Cardiac fibroblast (primary cell): ENCODE results near the gene RDX.

Source experiments
- DNase-seq, 2 donors: peaks; one replicate each; pipeline versions ENCODE4 v3.0.0 to v3.0.0-alpha.2; 2010; ENCODE audit warnings: low read depth in 2 of 2
- H3K4me3 ChIP-seq, 2 donors: replicated peaks in 1 of 2; 1 replicate in 1 of 2; 2 replicates in 1 of 2; pipeline ENCODE4 v1.5.1; 2011; ENCODE audit warnings: low read depth in 2 of 2, low read length in 2 of 2, mild to moderate bottlenecking in 2 of 2, moderate library complexity in 1 of 2
- CTCF ChIP-seq: IDR thresholded peaks from one replicate; pipeline ENCODE4 v1.5.1; 2011; ENCODE audit warnings: low read depth, mild to moderate bottlenecking, low read length, inconsistent platforms

The RDX gene

GRCh38 chr11:110296226-110297075 lies at the start of gene RDX:
RDX (minus strand) TSS chr11:110296614; CDS start chr11:110279692, 16,922 bp downstream.
- no peak for TF ChIP-seq CTCF
- DNase-seq, result peak; percentile 70 to 81
- peak within 1 kb of the TSS; percentile 67 to 94 for H3K4me3 ChIP-seq

DNA sequence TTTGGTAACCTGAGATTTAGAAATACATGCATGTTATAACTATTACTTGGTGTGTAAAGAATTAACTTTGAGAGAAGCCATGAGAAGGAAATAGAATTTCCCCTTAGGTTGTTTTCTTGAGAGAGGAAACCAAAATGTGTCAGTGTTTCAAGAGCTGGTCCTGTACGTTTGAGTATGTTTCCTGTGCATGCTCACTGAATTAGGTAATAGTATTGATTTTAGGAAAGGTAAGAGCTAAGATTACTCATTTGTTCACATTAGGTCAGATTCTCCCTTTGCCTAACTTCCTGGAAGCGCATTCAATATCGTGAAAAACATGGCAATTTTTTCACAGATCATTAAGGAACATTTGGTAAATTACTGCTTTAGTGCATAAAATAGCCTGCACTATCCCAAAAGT lies 49.3 kb upstream of the RDX start:
- no peak for DNase-seq
- H3K4me3 ChIP-seq, result no peak overlapping the region

DNA sequence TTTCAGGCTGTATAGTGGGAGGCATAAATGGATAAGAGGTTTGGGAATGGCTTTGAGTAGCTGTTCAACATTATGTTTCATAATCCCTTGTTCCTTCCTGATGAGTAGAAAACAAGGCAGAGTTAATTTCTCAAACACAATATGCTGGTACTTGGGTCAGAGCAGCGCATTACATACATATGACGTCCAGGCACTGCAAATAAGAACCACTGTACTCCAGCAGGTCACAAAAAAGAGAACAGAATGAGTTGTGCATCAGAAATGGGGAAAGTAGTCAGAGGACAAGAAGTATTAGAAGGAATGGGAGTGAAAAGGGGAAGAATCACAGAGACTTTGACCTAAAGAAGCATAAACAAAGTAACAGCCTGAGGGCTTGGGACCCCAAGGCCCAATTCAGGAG lies 44.0 kb upstream of the RDX start:
- TF ChIP-seq CTCF, result no peak
- DNase-seq, result no peak
- no peak overlapping the region for H3K4me3 ChIP-seq

More for the DNA sequence above, 49.3 kb upstream of the RDX start:
- TF ChIP-seq CTCF, result no peak

- TF ChIP-seq CTCF, result no peak
- no peak for DNase-seq
- H3K4me3 ChIP-seq, result no peak overlapping the region
Observed at GRCh38 chr11:110339456-110340250, 43.2 kb upstream of the RDX start.

DNA sequence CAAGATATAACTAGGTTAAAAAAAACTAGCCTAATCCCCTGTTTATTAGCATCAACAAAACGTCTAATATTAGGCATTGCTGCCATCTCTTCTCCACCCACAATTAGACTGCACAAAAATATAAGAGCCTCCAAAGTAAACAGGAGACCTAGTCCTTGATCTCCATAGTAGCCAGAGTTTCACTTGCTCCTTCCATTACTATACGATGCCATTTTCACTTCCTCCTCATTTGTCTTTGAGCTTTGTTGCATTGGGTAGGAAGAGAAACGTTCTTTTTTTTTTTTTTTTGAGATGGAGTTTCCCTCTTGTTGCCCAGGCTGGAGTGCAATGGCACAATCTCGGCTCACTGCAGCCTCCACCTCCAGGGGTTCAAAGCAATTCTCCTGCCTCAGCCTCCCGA lies 42.3 kb upstream of the RDX start:
- no peak overlapping the region for H3K4me3 ChIP-seq
- TF ChIP-seq CTCF, result no peak
- DNase-seq, result no peak

GRCh38 chr11:110337570-110338193 lies 41.3 kb upstream of the RDX start:
- peak; percentile 22 to 25 for DNase-seq
- H3K4me3 ChIP-seq, result no peak overlapping the region
- TF ChIP-seq CTCF, result no peak
